Gastroesophageal sphincter (tissue), 4 donors: ENCODE results near the gene ZBTB7A. TPM values are rescaled to one million over a fixed set of nuclear protein-coding genes. Genes with fewer than 3 reads are reported as not detected.
A peak's percentile ranks its signal among the peaks of the same experiment; 100 is the strongest.

Experiments
- ATAC-seq: fragments of 150-250 bp; one replicate; pipeline ENCODE4 v1.9.1; 2016; ENCODE audit warnings: mild to moderate bottlenecking, moderate library complexity
- H3K27ac ChIP-seq, 4 donors: fragments of 200-600 bp; sonication (generic) in 3 of 4; 1 replicate in 3 of 4; 2 replicates in 1 of 4; pipeline ENCODE4 v1.5.1; 2016 to 2019
- H3K27me3 ChIP-seq: fragments of 200-600 bp; sonication (generic); one replicate; pipeline ENCODE4 v1.5.1; 2019
- H3K36me3 ChIP-seq, 2 donors: fragments of 200-600 bp; sonication (generic); one replicate each; pipeline ENCODE4 v1.5.1; 2019; ENCODE audit warnings: control low read depth in 1 of 2
- H3K4me1 ChIP-seq, 3 donors: fragments of 200-600 bp; sonication (generic); 1 replicate in 2 of 3; 2 replicates in 1 of 3; pipeline ENCODE4 v1.5.1; 2016 to 2019; ENCODE audit warnings: control low read depth in 2 of 3
- H3K4me3 ChIP-seq, 2 donors: fragments of 200-600 bp; sonication (generic); one replicate each; pipeline ENCODE4 v1.5.1; 2019; ENCODE audit warnings: mild to moderate bottlenecking in 1 of 2, moderate library complexity in 1 of 2
- H3K9me3 ChIP-seq, 3 donors: fragments of 200-600 bp; sonication (generic); one replicate each; pipeline ENCODE4 v1.5.1; 2017 to 2019; ENCODE audit warnings: control low read depth in 2 of 3
- EP300 ChIP-seq: sonication (generic); formaldehyde crosslinking; IDR thresholded peaks from one replicate; pipeline ENCODE4 v1.6.1; 2017; ENCODE audit warnings: antibody characterized with exemption, mild to moderate bottlenecking
- POLR2A ChIP-seq, 2 donors: fragments of 450-650 bp; IDR thresholded peaks; one replicate each; pipeline ENCODE4 v1.6.1; 2017; ENCODE audit warnings: antibody characterized with exemption in 2 of 2, mild to moderate bottlenecking in 2 of 2, moderate library complexity in 1 of 2
- POLR2AphosphoS5 ChIP-seq: sonication (generic); formaldehyde crosslinking; IDR thresholded peaks from one replicate; pipeline ENCODE4 v1.6.1; 2017; ENCODE audit warnings: antibody characterized with exemption
- WGBS, 2 donors: methylation state at CpG; one replicate each; pipeline ENCODE4 v1.1.5; 2018; ENCODE audit warnings: low coverage in 1 of 2; 5-methylcytosine and 5-hydroxymethylcytosine counted together
- total RNA-seq, 4 donors: library from RNA; depleted of rRNA; stranded (reverse); fragments of >200 nt; gene quantifications; one replicate each; pipeline ENCODE4 v1.1.0, GENCODE V29; 2016
- TF ChIP-seq, protein P1 (sequence below), 4 experiments: fragments of 200-600 bp in 2 of 4; fragments of 450-650 bp in 2 of 4; sonication (generic) in 1 of 4; IDR thresholded peaks; one replicate each; pipeline ENCODE4 v1.5.1; 2017 to 2019; ENCODE audit warnings: antibody characterized with exemption in 4 of 4, mild to moderate bottlenecking in 2 of 4, moderate library complexity in 2 of 4

Gene ZBTB7A
- total RNA-seq, 4 donors from 2014 or later = 65.6 to 122 (median 82.4) TPM

DNA sequence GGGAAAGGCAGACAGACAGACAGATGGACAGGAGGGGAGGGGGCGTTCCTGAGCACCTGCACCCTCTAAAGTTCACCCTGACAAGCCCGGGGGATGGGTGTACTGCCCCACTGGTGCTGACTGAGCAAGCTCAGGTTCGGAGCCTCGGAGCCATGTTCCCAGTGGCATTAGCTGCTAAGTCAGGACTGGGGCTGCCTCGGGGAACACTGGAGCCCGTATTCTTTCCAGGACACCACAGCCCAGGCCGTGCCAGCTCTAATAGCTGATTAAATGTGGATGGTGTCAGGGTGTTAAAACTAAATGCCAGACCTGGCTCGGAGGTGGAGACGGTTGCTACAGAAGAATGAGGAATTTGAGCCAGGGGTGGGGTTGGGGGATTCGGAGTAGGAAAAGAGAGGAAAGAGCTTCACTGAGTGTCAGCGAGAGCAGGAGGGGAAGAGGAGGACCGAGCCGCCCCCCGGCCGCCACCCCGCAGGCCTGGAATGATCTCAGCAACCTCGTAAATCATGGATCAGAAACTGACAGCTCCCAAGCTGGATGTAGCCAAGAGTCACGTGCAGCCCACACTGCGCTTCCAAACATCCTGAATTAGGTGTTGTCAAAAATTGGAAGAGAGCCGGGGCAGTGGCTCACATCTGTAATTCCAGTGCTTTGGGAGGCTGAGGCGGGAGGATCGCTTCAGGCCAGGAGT is 46.8 kb upstream of the ZBTB7A start:
- H3K27me3 ChIP-seq = no peaks in the 10 kb centered on the region
- ATAC-seq = no peak
- peaks cover 0 to 100% of the 10 kb centered on the region in 2 donors for H3K36me3 ChIP-seq
- TF ChIP-seq POLR2A (IDR thresholded peaks at IDR 0.05) (no peak), EP300 (no peak), POLR2AphosphoS5 (no peak)
- TF ChIP-seq, protein P1, sequence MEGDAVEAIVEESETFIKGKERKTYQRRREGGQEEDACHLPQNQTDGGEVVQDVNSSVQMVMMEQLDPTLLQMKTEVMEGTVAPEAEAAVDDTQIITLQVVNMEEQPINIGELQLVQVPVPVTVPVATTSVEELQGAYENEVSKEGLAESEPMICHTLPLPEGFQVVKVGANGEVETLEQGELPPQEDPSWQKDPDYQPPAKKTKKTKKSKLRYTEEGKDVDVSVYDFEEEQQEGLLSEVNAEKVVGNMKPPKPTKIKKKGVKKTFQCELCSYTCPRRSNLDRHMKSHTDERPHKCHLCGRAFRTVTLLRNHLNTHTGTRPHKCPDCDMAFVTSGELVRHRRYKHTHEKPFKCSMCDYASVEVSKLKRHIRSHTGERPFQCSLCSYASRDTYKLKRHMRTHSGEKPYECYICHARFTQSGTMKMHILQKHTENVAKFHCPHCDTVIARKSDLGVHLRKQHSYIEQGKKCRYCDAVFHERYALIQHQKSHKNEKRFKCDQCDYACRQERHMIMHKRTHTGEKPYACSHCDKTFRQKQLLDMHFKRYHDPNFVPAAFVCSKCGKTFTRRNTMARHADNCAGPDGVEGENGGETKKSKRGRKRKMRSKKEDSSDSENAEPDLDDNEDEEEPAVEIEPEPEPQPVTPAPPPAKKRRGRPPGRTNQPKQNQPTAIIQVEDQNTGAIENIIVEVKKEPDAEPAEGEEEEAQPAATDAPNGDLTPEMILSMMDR (IDR thresholded peaks at IDR 0.05) = no peak
- peak overlapping the region in 1 of 4 donors; percentile 20 for H3K27ac ChIP-seq
- H3K4me3 ChIP-seq = no peak overlapping the region
- H3K9me3 ChIP-seq = no peaks in the 10 kb centered on the region
- no peaks in the 10 kb centered on the region for H3K4me1 ChIP-seq
- 66 to 81% methylated on average over 10 to 12 of the region's 22 CpGs for WGBS, 2 donors

DNA sequence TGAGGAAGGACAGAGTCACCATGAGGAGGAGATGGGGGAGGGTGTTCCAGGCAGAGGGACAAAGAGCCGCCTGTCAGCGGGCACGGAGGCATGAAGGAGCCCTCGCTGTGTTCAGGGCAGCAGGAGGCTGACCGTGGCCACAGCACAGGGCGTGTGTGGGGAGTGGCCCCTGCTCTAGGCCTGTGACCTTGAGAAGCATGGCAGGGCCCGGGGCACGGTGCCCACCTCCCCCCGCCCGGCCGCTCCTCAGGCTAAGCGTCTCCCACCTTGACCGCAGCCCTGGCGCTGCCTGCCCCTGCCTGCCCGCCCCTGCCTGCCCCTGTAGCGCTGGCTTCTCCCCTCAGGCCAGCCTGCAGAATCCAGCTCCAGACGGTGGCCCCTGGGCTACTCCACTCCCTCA is 45.7 kb upstream of the ZBTB7A start:
- H3K36me3 ChIP-seq = peaks cover 0 to 100% of the 10 kb centered on the region in 2 donors
- H3K4me1 ChIP-seq = no peaks in the 10 kb centered on the region
- H3K9me3 ChIP-seq = no peaks in the 10 kb centered on the region
- H3K4me3 ChIP-seq = no peak overlapping the region
- ATAC-seq = no peak
- no peak for TF ChIP-seq POLR2A (IDR thresholded peaks at IDR 0.05)
- TF ChIP-seq, protein P1 (IDR thresholded peaks at IDR 0.05) = no peak
- TF ChIP-seq POLR2AphosphoS5 = no peak
- TF ChIP-seq EP300 = no peak
- H3K27ac ChIP-seq = peak overlapping the region in 1 of 4 donors; percentile 30
- no peaks in the 10 kb centered on the region for H3K27me3 ChIP-seq
- 74 to 84% methylated on average over 6 to 9 of the region's 17 CpGs for WGBS, 2 donors

DNA sequence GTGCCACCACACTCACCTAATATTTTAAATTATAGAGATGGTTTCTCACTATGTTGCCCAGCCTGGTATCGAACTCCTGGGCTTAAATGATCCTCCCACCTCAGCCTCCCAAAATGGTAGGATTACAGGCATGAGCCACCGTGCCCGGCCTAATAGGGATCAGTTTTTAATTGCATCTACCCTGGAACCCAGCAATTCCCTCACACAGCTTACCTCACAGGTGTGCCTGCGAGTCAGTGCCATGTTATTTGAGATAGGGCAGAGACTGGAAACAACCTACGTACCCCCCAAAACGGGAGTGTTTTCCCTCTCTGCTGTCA is 42.9 kb upstream of the ZBTB7A start:
- no peak overlapping the region for H3K4me3 ChIP-seq
- no peaks in the 10 kb centered on the region for H3K4me1 ChIP-seq
- WGBS, 2 donors = 89 to 90% methylated on average over 3 to 4 of the region's 6 CpGs
- no peak for ATAC-seq
- H3K36me3 ChIP-seq = peaks cover 0 to 100% of the 10 kb centered on the region in 2 donors
- no peak for TF ChIP-seq POLR2AphosphoS5
- TF ChIP-seq, protein P1 (IDR thresholded peaks at IDR 0.05) = no peak
- no peak for TF ChIP-seq EP300
- TF ChIP-seq POLR2A (IDR thresholded peaks at IDR 0.05) = no peak
- H3K27me3 ChIP-seq = no peaks in the 10 kb centered on the region
- H3K9me3 ChIP-seq = no peaks in the 10 kb centered on the region
- H3K27ac ChIP-seq = no peak overlapping the region

DNA sequence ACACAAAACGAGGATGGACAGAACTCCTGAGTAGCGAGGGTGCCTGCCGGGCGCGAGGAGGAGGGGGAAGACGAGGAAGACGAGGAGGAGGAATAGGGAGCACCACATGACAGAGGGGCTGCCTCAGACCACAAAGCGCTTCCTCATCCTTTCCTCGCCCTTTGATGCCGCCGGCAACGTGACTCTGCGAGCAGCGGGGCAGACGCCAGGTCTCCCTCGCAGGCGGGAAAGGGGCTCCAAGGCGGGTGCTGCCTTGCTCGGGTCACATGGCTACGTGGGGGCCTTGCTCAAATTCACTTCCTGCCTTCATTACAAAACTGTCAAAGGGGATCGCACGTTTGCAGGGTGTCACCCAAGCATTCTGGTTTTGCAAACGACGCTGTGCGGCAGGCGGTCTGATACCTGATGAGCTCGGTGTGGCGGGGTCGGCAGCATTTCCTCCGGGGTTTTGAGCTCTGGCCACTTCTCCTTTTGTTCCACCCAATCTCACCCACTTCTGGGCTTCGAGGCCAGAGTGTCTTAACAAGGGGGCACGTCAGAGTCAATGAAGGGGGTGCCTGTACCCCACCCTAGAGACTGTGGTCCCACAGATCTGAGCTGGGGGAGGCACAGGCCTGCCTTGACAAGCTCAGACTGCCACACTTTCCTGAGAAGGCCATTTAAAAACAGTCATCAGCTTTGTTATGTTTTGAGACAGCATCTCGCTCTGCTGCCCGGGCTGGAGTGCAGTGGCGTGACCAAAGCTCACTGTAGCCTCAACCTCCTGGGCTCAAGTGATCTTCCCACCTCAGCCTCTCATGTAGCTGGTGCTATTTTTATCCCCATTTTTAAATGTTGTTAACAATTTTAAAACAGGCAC is 42.3 kb upstream of the ZBTB7A start:
- no peak overlapping the region for H3K4me3 ChIP-seq
- H3K4me1 ChIP-seq = no peaks in the 10 kb centered on the region
- no peak overlapping the region for H3K27ac ChIP-seq
- WGBS, 2 donors = 94% methylated on average over 3 of the region's 35 CpGs; no CpG with 5 or more reads in 1 of the 2 donors
- H3K36me3 ChIP-seq = peaks cover 0 to 100% of the 10 kb centered on the region in 2 donors
- no peaks in the 10 kb centered on the region for H3K9me3 ChIP-seq
- no peak for ATAC-seq
- TF ChIP-seq POLR2A (IDR thresholded peaks at IDR 0.05) = no peak
- TF ChIP-seq, protein P1 (IDR thresholded peaks at IDR 0.05) = no peak
- no peak for TF ChIP-seq EP300
- TF ChIP-seq POLR2AphosphoS5 = no peak
- no peaks in the 10 kb centered on the region for H3K27me3 ChIP-seq
